HG02623 (cell line): ENCODE data around the gene CCDC17.

ENCODE experiments used
- ATAC-seq: cut with Tn5 transposase; IDR thresholded peaks from one replicate; pipeline ENCODE4 v1.9.1; 2021; ENCODE audit warnings: moderate library complexity; ENCODE audit not compliant: unreplicated experiment

CCDC17 gene

DNA sequence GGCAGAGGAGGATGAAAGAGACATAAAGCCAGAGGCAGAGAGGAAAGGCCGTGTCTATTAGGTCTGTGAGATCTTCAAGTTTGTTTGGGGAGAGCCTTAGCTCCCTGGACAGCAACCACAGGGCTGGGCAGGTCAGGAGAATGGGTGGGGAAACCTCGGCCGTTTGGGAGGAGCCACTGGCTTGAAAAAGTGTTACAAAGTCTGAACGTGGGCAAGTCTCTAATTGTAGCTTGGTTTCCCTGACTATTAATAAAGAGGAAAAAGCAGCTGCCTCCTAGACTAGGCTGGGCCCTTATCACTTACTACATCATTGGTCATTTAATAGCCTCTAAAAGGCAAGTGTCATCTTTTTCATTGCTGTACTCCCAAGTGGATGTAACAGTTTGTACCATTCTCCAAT, at the start of gene CCDC17:
CCDC17 (minus strand) TSS at position 83 of the 400 bp plus-strand sequence. CDS start 145 bp downstream, outside the sequence.
- ATAC-seq = no peak

DNA sequence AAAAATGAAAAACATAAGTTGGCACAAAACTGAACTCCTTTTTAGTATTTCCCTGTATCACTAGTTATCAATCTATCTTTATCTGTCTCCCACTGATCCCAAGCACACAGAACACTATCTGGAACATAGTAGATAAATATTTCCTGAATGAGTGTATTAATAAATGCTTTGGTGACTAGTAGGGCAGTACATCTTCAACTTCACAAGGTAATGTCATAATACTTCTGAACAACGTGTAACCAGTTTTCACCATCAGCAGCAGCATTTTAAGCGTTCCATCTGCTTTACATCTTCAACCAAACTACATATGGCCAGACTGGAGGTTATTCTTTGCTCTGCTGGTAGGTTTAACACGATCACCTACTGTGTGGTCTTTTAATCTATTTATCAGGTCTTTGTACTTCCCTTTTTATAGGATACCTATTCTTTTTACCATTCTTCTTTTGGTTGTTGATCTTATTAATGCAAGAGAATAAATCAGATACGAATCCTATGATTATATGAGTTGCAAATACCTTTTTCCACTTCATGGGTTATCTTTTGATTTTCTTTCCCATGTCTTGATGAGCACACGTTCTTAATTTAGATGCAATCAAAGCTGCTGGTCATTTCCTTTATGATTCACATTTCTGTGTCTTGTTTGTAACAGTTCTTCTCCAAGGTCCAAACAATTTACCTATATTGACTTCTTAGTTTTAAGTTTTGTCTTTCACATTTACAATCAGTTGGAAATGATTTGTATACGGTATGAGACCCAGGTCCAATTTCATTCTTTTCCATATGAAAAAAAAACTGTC, 46.2 kb upstream of the CCDC17 start:
- no peak for ATAC-seq

DNA sequence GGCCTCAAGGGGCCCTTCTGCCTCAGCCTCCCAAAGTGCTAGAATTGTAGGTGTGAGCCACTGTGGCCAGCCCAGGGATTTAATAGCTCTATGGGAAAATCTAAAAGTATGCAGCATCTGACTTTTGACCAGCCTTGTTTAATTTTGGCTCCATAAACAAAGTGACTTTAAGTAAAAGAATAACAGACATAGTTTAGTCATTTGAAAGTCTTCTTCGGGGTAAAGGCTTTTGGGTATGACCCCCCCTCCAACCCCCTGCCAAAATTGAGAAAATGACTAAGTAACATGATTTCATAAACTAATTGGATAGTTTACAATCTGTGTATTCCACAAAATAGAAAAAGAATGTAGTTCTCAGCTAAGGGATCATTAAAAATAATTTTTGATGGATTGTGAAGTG, 45.5 kb upstream of the CCDC17 start:
- ATAC-seq = no peak

DNA sequence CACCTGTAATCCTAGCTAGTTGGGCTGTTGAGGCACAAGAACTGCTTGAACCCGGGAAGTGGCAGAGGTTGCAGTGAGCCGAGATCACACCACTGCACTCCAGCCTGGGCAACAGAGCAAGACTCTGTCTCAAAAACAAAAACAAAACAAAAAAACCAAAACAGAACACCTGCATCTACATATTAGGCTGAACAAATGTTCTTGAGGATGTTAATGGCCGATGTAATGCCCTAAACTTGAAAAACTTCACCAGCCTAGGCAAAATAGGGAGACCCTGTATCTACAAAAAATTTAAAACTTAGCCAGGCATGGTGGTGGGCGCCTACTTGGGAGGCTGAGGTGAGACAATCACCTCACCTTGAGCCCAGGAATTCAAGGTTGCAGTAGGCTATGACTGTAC, 44.7 kb upstream of the CCDC17 start:
- no peak for ATAC-seq

DNA sequence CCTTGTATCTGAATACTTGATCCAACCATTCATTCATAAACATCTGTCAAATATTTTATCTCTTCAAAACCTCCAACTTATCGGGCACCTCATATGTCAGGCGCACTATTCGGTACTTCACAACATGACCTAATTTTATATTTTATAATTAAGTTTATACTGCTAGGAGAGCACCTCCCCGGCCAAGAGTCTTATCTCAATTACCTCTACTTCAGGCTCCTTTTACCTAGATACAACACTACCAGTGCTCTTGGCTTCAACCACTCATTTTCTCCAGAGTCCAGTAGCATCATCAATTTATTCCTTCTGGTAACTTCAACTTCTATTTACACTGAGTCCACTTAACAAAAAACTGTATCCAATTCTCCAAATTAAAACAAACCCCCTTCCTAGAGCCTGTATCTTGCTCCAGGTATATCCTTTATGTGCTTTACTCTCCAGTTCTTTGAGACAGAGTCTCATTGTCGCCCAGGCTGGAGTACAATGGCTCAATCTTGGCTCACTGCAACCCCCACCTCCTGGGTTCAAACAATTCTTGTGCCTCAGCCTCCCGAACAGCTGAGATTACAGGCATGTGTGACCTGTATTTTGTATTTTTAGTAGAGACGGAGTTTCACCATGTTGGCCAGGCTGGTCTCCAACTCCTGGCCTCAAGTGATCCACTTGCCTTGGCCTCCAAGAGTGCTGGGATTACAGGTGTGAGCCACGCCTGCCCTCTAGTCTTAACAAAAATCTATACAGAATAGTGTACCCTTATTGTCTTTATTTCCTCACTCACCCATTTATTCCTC, 43.7 kb upstream of the CCDC17 start:
- ATAC-seq = no peak

- no peak for ATAC-seq
These were observed 43.0 kb upstream of the CCDC17 start for GRCh38 chr1:45666836-45667235.

- no peak for ATAC-seq
These were observed 36.5 kb upstream of the CCDC17 start for GRCh38 chr1:45660336-45660735.

DNA sequence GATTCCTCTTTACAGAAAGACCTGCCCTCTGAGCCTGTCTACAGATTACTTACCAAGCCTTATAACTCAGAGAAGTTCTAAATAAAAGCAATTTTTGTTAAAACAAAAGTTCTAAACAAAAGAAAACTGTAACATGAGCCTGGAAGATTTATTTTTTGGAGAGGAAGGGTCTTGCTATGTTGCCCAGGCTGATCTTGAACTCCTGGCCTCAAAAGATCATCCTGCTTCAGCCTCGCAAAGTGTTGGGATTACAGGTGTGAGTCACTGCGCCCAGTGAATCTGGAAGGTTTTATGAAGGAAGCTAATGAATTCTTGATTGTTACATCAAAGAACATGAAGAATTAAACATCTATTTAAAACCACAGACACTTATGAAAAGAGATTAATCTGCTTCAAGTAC, 35.4 kb upstream of the CCDC17 start:
- no peak for ATAC-seq

DNA sequence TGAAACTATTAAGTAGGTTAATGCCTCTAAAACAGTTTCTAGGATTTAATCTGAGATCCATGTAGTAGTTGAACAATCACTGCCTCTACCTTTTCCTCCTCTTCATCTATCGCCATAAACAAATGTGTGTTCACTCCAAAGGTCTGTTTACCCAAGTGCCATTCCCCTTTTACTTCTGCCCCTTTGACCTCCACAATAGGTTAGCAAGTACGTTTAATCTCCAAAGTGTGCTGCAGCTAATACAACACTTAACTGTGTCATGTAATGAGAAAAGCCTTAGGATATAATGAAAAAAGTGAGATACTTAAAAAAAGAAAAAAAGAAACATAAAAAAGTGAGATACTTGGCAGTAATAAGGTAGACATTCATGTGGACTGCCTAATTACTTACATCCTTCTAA, 34.3 kb upstream of the CCDC17 start:
- no peak for ATAC-seq

DNA sequence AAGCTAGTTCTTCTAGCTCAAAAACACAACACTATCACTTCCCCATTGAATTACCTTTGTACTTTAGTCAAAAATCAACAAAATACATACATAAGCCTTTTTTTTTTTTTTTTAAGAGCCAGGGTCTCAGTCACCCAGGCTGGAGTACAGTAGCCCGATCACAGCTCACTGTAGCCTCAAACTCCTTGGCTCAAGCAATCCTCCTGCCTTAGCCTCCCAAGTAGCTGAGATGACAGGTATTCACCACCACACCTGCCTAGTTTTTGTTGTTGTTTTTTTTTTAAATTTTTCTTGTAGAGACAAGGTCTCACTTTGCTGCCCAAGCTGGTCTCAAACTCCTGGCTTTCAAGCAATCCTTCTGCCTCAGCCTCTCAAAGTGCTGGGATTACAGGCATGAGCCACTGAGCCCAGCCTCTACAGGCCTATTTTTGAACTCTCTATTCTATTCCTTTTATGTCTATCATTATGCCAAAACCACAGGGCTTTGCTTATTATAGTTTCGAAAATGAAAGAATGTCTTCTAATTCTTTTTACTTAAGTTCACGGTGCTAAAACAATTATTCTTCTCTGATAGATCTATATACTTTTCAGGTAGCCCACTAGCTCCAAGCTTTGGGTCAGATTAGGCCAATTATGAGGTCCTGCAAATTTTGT, 32.8 kb upstream of the CCDC17 start:
- no peak for ATAC-seq

- ATAC-seq = no peak
These were observed 30.9 kb upstream of the CCDC17 start for GRCh38 chr1:45654540-45655280.

DNA sequence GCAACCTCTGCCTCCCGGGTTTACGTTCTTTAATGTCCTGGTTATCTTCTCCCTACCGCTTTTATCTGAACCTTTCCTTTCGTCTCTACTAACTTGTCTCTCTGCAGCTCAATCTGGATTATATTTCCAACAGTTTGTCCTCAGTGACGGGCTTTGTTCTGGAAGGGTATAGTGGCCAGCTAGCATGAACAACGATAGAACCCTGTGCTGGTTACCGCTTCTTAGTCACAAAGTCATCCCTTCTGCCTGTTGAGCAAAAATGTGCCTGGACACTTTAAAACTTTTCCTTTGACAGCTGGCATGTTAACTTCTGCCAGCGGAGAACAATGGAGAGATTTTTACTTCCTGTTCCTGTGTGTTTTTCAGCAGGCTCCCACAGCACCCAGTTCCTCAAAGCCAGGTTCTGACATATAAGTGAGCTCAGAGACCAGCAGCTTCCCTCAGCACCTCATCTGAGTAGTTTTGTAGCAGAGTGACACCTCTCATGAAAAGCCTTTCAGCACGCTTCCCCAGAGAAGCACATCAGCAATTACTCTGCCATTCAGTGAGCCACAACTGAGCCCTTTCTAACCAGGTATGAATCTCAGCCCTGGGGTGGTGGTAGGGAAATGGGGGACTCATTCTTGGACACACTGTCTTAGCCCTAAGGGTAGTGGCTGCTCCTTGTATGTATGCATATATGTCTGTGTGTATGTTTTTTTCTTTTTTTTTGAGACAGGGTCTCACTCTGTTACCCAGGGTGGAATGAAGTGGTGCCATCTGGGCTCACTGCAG, 23.6 kb upstream of the CCDC17 start:
- ATAC-seq = no peak

DNA sequence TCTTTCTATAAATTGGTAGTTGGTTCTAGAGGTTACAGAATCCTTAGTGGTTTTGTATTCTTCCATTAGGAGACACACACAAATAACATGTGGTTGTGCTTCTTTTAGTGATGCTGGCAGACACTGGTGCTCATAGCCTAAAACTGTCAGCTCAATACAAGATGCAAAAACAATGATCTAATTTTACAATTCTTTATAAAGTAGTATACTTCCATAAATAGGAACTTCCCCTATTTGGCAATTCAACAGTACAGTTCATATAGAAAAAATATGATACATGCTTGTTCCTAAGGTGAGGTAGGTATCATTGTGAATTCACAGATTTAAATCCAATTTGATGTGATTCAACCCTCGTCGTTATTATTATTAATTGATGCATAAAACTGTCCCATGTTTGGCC, 20.8 kb upstream of the CCDC17 start:
- no peak for ATAC-seq

GRCh38 chr1:45643978-45644377, 20.1 kb upstream of the CCDC17 start:
- ATAC-seq = no peak

DNA sequence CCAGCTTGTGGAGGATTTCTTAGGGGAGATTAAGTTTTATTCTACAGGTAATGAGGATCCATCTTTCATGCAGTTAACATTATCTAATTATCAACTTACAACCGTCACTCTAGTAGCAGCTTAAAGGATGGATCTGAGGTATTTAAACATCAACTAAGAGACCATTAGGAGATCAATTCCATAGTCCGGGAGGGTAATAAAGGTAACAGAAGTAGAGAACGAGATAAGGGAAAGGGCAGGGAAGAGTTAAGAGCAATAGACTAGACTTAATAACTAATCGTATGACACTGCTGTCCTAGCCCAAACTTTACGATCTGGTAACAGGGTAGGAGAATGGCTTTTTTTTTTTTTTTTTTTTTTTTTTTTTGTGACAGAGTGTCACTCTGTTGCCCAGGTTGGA, 19.5 kb upstream of the CCDC17 start:
- no peak for ATAC-seq

DNA sequence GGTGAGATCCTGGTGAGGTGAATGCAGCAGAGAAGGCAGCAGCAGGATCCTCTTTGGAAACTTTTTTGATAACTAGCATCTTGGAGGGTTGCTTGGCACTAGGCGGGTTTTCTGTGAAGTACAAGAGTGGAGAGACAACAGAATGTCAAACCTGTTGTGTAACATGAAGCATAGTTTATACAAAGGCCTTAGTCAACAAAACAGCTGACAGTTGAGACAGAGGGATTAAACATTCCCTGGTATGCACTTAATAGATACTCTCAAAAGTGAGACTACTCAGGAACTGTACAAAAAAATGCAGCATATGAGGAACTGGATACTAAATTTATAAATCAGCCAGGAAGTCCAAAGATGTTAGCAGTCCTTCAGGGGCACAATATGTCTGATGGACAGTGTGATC, 16.4 kb upstream of the CCDC17 start:
- no peak for ATAC-seq

- no peak for ATAC-seq
These were observed 11.4 kb upstream of the CCDC17 start for GRCh38 chr1:45635211-45635610.

DNA sequence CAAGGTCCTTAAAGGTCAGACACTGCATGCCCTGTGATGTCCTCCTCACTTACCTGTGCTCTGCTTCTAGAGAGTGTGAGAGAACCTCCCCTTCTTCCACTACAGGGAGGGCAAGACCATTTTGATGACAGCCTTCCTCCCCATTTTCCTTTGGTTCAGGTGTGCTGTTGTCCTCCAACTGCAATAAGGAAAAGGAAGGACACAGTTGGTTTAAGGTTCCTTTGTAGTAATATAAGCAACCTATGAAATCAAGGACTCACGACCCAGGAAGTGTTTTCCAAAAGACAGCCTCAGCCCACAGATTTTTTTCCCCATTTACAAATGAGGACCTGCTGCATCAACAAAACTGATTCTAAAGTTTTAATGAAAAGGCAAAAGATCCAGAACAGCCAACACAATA, 6.6 kb upstream of the CCDC17 start:
- ATAC-seq = no peak

GRCh38 chr1:45629035-45629434, 5.2 kb upstream of the CCDC17 start:
- ATAC-seq = no peak
